ENCODE results near the gene SMPDL3A.
A peak's percentile ranks its signal among the peaks of the same experiment; 100 is the strongest.

The SMPDL3A gene

GRCh38 chr6:122808121-122808885 lies 19.2 kb downstream of the SMPDL3A start:
- no peak overlapping the region for H2BK15ac ChIP-seq (ENCODE audit: low read depth, poor library complexity, severe bottlenecking)
- no peak for DNase-seq
- no peaks in the 10 kb centered on the region for H3K9me3 ChIP-seq (ENCODE audit: control insufficient read depth, low read length)
- H3K27ac ChIP-seq (ENCODE audit: low read length, poor library complexity, severe bottlenecking), result no peak overlapping the region
- H4K91ac ChIP-seq (ENCODE audit: low read length), result no peak overlapping the region
- H2AK5ac ChIP-seq (ENCODE audit: low read length, severe bottlenecking), result no peak overlapping the region
- H2AFZ ChIP-seq (ENCODE audit: low read depth, low read length), result no peak overlapping the region
- no peaks in the 10 kb centered on the region for H3K79me1 ChIP-seq (replicated peaks; ENCODE audit: low read length, poor library complexity, severe bottlenecking)
- H3K9ac ChIP-seq (ENCODE audit: low read length), result no peak overlapping the region
- no peak overlapping the region for H2BK12ac ChIP-seq (ENCODE audit: low read length in 2 of 2)
- H3K27me3 ChIP-seq (ENCODE audit: control insufficient read depth in 1 of 2, insufficient read depth in 1 of 2, low read length in 2 of 2), result no peaks in the 10 kb centered on the region
- H4K8ac ChIP-seq (ENCODE audit: low read length), result no peak overlapping the region
- H3K4me2 ChIP-seq (ENCODE audit: low read length, poor library complexity, severe bottlenecking), result no peak overlapping the region
- no peaks in the 10 kb centered on the region for H3K4me1 ChIP-seq (ENCODE audit: control insufficient read depth, insufficient read depth, low read depth, low read length)
- no peak overlapping the region for H3K4ac ChIP-seq (ENCODE audit: low read depth in 1 of 2, low read length in 2 of 2)
- H3K4me3 ChIP-seq (ENCODE audit: insufficient read depth in 1 of 2, low read depth in 1 of 2, low read length in 2 of 2), result no peak overlapping the region
- no peak overlapping the region for H3K14ac ChIP-seq (ENCODE audit: low read length in 2 of 2)
- no peak overlapping the region for H2BK120ac ChIP-seq (ENCODE audit: low read depth, low read length)
- no peak overlapping the region for H3K23ac ChIP-seq (ENCODE audit: low read length in 2 of 2)
- H3K36me3 ChIP-seq (ENCODE audit: control insufficient read depth in 1 of 2, insufficient read depth in 2 of 2, low read depth in 1 of 2, low read length in 2 of 2), result peaks cover 0 to 23% of the 10 kb centered on the region in 2 experiments
- WGBS, result 95% methylated on average over 6 of the region's 10 CpGs
- no peak overlapping the region for H2BK5ac ChIP-seq (ENCODE audit: low read depth, low read length, poor library complexity, severe bottlenecking)
- H3K18ac ChIP-seq (ENCODE audit: low read depth in 1 of 2, low read length in 2 of 2), result no peak overlapping the region

GRCh38 chr6:122809001-122809400 lies 19.9 kb downstream of the SMPDL3A start:
- H2AK5ac ChIP-seq (ENCODE audit: low read length, severe bottlenecking), result no peak overlapping the region
- H3K9ac ChIP-seq (ENCODE audit: low read length), result no peak overlapping the region
- H3K4ac ChIP-seq (ENCODE audit: low read depth in 1 of 2, low read length in 2 of 2), result no peak overlapping the region
- no peaks in the 10 kb centered on the region for H3K79me1 ChIP-seq (replicated peaks; ENCODE audit: low read length, poor library complexity, severe bottlenecking)
- H3K27ac ChIP-seq (ENCODE audit: low read length, poor library complexity, severe bottlenecking), result no peak overlapping the region
- no peak overlapping the region for H2BK15ac ChIP-seq (ENCODE audit: low read depth, poor library complexity, severe bottlenecking)
- H2BK5ac ChIP-seq (ENCODE audit: low read depth, low read length, poor library complexity, severe bottlenecking), result no peak overlapping the region
- H3K9me3 ChIP-seq (ENCODE audit: control insufficient read depth, low read length), result no peaks in the 10 kb centered on the region
- no peak overlapping the region for H3K4me3 ChIP-seq (ENCODE audit: insufficient read depth in 1 of 2, low read depth in 1 of 2, low read length in 2 of 2)
- peak overlapping the region; percentile 12 to 52 for H3K18ac ChIP-seq (ENCODE audit: low read depth in 1 of 2, low read length in 2 of 2)
- H3K36me3 ChIP-seq (ENCODE audit: control insufficient read depth in 1 of 2, insufficient read depth in 2 of 2, low read depth in 1 of 2, low read length in 2 of 2), result peaks cover 0 to 23% of the 10 kb centered on the region in 2 experiments
- 81% methylated on average over 2 of the region's 4 CpGs for WGBS
- H3K27me3 ChIP-seq (ENCODE audit: control insufficient read depth in 1 of 2, insufficient read depth in 1 of 2, low read length in 2 of 2), result no peaks in the 10 kb centered on the region
- H4K91ac ChIP-seq (ENCODE audit: low read length), result no peak overlapping the region
- H3K4me1 ChIP-seq (ENCODE audit: control insufficient read depth, insufficient read depth, low read depth, low read length), result no peaks in the 10 kb centered on the region
- H2AFZ ChIP-seq (ENCODE audit: low read depth, low read length), result no peak overlapping the region
- H2BK12ac ChIP-seq (ENCODE audit: low read length in 2 of 2), result no peak overlapping the region
- no peak overlapping the region for H4K8ac ChIP-seq (ENCODE audit: low read length)
- peak; percentile 65 for DNase-seq
- H3K23ac ChIP-seq (ENCODE audit: low read length in 2 of 2), result no peak overlapping the region
- H3K14ac ChIP-seq (ENCODE audit: low read length in 2 of 2), result no peak overlapping the region
- H2BK120ac ChIP-seq (ENCODE audit: low read depth, low read length), result no peak overlapping the region
- H3K4me2 ChIP-seq (ENCODE audit: low read length, poor library complexity, severe bottlenecking), result no peak overlapping the region

- no peaks in the 10 kb centered on the region for H3K79me1 ChIP-seq (replicated peaks; ENCODE audit: low read length, poor library complexity, severe bottlenecking)
Observed at GRCh38 chr6:122809691-122810090, 20.6 kb downstream of the SMPDL3A start.

GRCh38 chr6:122810189-122810588 lies 21.1 kb downstream of the SMPDL3A start:
- Histone ChIP-seq H2AFZ (ENCODE audit: low read depth, low read length) (no peak overlapping the region), H3K36me3 (ENCODE audit: control insufficient read depth in 1 of 2, insufficient read depth in 2 of 2, low read depth in 1 of 2, low read length in 2 of 2) (peaks cover 0 to 20% of the 10 kb centered on the region in 2 experiments), H3K9ac (ENCODE audit: low read length) (no peak overlapping the region), H2AK5ac (ENCODE audit: low read length, severe bottlenecking) (no peak overlapping the region), H3K14ac (ENCODE audit: low read length in 2 of 2) (no peak overlapping the region), H3K4me2 (ENCODE audit: low read length, poor library complexity, severe bottlenecking) (no peak overlapping the region), H3K4me3 (ENCODE audit: insufficient read depth in 1 of 2, low read depth in 1 of 2, low read length in 2 of 2) (no peak overlapping the region), H2BK12ac (ENCODE audit: low read length in 2 of 2) (peak overlapping the region; percentile 70 to 95), H2BK15ac (ENCODE audit: low read depth, poor library complexity, severe bottlenecking) (no peak overlapping the region), H2BK120ac (ENCODE audit: low read depth, low read length) (peak overlapping the region; percentile 49), H2BK5ac (ENCODE audit: low read depth, low read length, poor library complexity, severe bottlenecking) (no peak overlapping the region), H4K8ac (ENCODE audit: low read length) (peak overlapping the region; percentile 77), H3K27ac (ENCODE audit: low read length, poor library complexity, severe bottlenecking) (no peak overlapping the region), H3K9me3 (ENCODE audit: control insufficient read depth, low read length) (no peaks in the 10 kb centered on the region), H3K79me1 (replicated peaks; ENCODE audit: low read length, poor library complexity, severe bottlenecking) (no peaks in the 10 kb centered on the region), H4K91ac (ENCODE audit: low read length) (peak overlapping the region; percentile 80), H3K4me1 (ENCODE audit: control insufficient read depth, insufficient read depth, low read depth, low read length) (no peaks in the 10 kb centered on the region), H3K23ac (ENCODE audit: low read length in 2 of 2) (no peak overlapping the region), H3K4ac (ENCODE audit: low read depth in 1 of 2, low read length in 2 of 2) (peak overlapping the region in 1 of 2 experiments; percentile 75), H3K27me3 (ENCODE audit: control insufficient read depth in 1 of 2, insufficient read depth in 1 of 2, low read length in 2 of 2) (no peaks in the 10 kb centered on the region), H3K18ac (ENCODE audit: low read depth in 1 of 2, low read length in 2 of 2) (peak overlapping the region; percentile 63 to 70)
- 63% methylated on average over 1 of the region's 1 CpG for WGBS
- DNase-seq, result no peak

More at GRCh38 chr6:122809691-122810090, 20.6 kb downstream of the SMPDL3A start:
- no peak overlapping the region for H3K23ac ChIP-seq (ENCODE audit: low read length in 2 of 2)
- no peak overlapping the region for H3K4ac ChIP-seq (ENCODE audit: low read depth in 1 of 2, low read length in 2 of 2)
- 78% methylated on average over 1 of the region's 2 CpGs for WGBS
- H3K9me3 ChIP-seq (ENCODE audit: control insufficient read depth, low read length), result no peaks in the 10 kb centered on the region
- no peak overlapping the region for H2BK120ac ChIP-seq (ENCODE audit: low read depth, low read length)
- no peak overlapping the region for H2AFZ ChIP-seq (ENCODE audit: low read depth, low read length)
- no peak overlapping the region for H3K4me2 ChIP-seq (ENCODE audit: low read length, poor library complexity, severe bottlenecking)
- H4K8ac ChIP-seq (ENCODE audit: low read length), result no peak overlapping the region
- no peak overlapping the region for H3K4me3 ChIP-seq (ENCODE audit: insufficient read depth in 1 of 2, low read depth in 1 of 2, low read length in 2 of 2)
- H2BK5ac ChIP-seq (ENCODE audit: low read depth, low read length, poor library complexity, severe bottlenecking), result no peak overlapping the region
- peaks cover 0 to 23% of the 10 kb centered on the region in 2 experiments for H3K36me3 ChIP-seq (ENCODE audit: control insufficient read depth in 1 of 2, insufficient read depth in 2 of 2, low read depth in 1 of 2, low read length in 2 of 2)
- no peak overlapping the region for H3K27ac ChIP-seq (ENCODE audit: low read length, poor library complexity, severe bottlenecking)
- peak; percentile 68 for DNase-seq
- H4K91ac ChIP-seq (ENCODE audit: low read length), result no peak overlapping the region
- no peak overlapping the region for H3K18ac ChIP-seq (ENCODE audit: low read depth in 1 of 2, low read length in 2 of 2)
- H3K27me3 ChIP-seq (ENCODE audit: control insufficient read depth in 1 of 2, insufficient read depth in 1 of 2, low read length in 2 of 2), result no peaks in the 10 kb centered on the region
- H2AK5ac ChIP-seq (ENCODE audit: low read length, severe bottlenecking), result no peak overlapping the region
- H3K9ac ChIP-seq (ENCODE audit: low read length), result no peak overlapping the region
- H3K4me1 ChIP-seq (ENCODE audit: control insufficient read depth, insufficient read depth, low read depth, low read length), result no peaks in the 10 kb centered on the region
- no peak overlapping the region for H2BK12ac ChIP-seq (ENCODE audit: low read length in 2 of 2)
- no peak overlapping the region for H3K14ac ChIP-seq (ENCODE audit: low read length in 2 of 2)
- no peak overlapping the region for H2BK15ac ChIP-seq (ENCODE audit: low read depth, poor library complexity, severe bottlenecking)
